Liver (tissue), 9 donors: ENCODE measurements around the gene OR8B12. TPM values are rescaled to one million over a fixed set of nuclear protein-coding genes. Genes with fewer than 3 reads are reported as not detected.

Experiments used
- DNase-seq: peaks from one replicate; pipeline ENCODE4 v3.0.0-alpha.2; 2017; ENCODE audit warnings: low spot score
- H3K27ac ChIP-seq, 2 donors: one replicate each; pipeline ENCODE4 v1.7.0; 2013; ENCODE audit warnings: inconsistent platforms in 2 of 2, low read length in 2 of 2, control low read depth in 1 of 2, low read depth in 1 of 2, mild to moderate bottlenecking in 1 of 2
- H3K27me3 ChIP-seq, 4 donors: one replicate each; pipeline versions ENCODE4 v1.6.1 to v1.7.0; 2013; ENCODE audit warnings: low read length in 3 of 4, inconsistent platforms in 1 of 4, mild to moderate bottlenecking in 1 of 4, moderate library complexity in 1 of 4; ENCODE audit not compliant: control insufficient read depth in 4 of 4, insufficient read depth in 4 of 4
- H3K36me3 ChIP-seq, 4 donors: one replicate each; pipeline versions ENCODE4 v1.6.1 to v1.7.0; 2013; ENCODE audit warnings: low read length in 3 of 4, mild to moderate bottlenecking in 3 of 4, low read depth in 1 of 4, moderate library complexity in 1 of 4; ENCODE audit not compliant: control insufficient read depth in 4 of 4, insufficient read depth in 3 of 4
- H3K4me1 ChIP-seq, 4 donors: one replicate each; pipeline versions ENCODE4 v1.6.1 to v1.7.0; 2013; ENCODE audit warnings: low read length in 3 of 4, mild to moderate bottlenecking in 3 of 4, moderate library complexity in 1 of 4; ENCODE audit not compliant: control insufficient read depth in 4 of 4, insufficient read depth in 4 of 4
- H3K4me3 ChIP-seq, 3 donors: one replicate each; pipeline versions ENCODE4 v1.6.1 to v1.7.0; 2013; ENCODE audit warnings: low read length in 3 of 3, control low read depth in 1 of 3, low read depth in 1 of 3, mild to moderate bottlenecking in 1 of 3
- H3K9ac ChIP-seq, 2 donors: one replicate each; pipeline ENCODE4 v1.7.0; 2013; ENCODE audit warnings: low read length in 2 of 2, mild to moderate bottlenecking in 2 of 2, moderate library complexity in 2 of 2, control low read depth in 1 of 2, low read depth in 1 of 2
- H3K9me3 ChIP-seq, 4 donors: one replicate each; pipeline versions ENCODE4 v1.6.1 to v1.7.0; 2013; ENCODE audit warnings: low read length in 3 of 4; ENCODE audit not compliant: control insufficient read depth in 4 of 4
- EGR1 ChIP-seq, 2 donors: IDR thresholded peaks; 2 replicates each; pipeline ENCODE4 v1.6.1; 2016 to 2018; ENCODE audit warnings: antibody characterized with exemption in 2 of 2, low read depth in 2 of 2
- FOXA1 ChIP-seq: IDR thresholded peaks from 2 replicates; pipeline ENCODE4 v1.6.1; 2016; ENCODE audit warnings: antibody characterized with exemption
- FOXA2 ChIP-seq: IDR thresholded peaks from 2 replicates; pipeline ENCODE4 v1.6.1; 2016; ENCODE audit warnings: antibody characterized with exemption
- GABPA ChIP-seq, 2 donors: IDR thresholded peaks in 1 of 2; conservative IDR thresholded peaks in 1 of 2; 2 replicates each; pipeline ENCODE4 v1.6.1; 2016; ENCODE audit warnings: antibody characterized with exemption in 2 of 2, mild to moderate bottlenecking in 1 of 2, moderate library complexity in 1 of 2
- HNF4A ChIP-seq, 2 donors: conservative IDR thresholded peaks; 2 replicates each; pipeline ENCODE4 v1.6.1; 2016; ENCODE audit warnings: antibody characterized with exemption in 2 of 2, mild to moderate bottlenecking in 2 of 2
- HNF4G ChIP-seq: IDR thresholded peaks from 2 replicates; pipeline ENCODE4 v1.6.1; 2016; ENCODE audit warnings: antibody characterized with exemption
- NR2F2 ChIP-seq: IDR thresholded peaks from 2 replicates; pipeline ENCODE4 v1.6.1; 2016; ENCODE audit warnings: antibody characterized with exemption
- RAD21 ChIP-seq, 2 donors: IDR thresholded peaks; 2 replicates each; pipeline ENCODE4 v1.6.1; 2016; ENCODE audit warnings: antibody characterized with exemption in 2 of 2, mild to moderate bottlenecking in 2 of 2
- RXRA ChIP-seq, 2 donors: IDR thresholded peaks; 2 replicates each; pipeline ENCODE4 v1.6.1; 2017 to 2018; ENCODE audit warnings: antibody characterized with exemption in 2 of 2, mild to moderate bottlenecking in 1 of 2
- SP1 ChIP-seq: IDR thresholded peaks from 2 replicates; pipeline ENCODE4 v1.6.1; 2018; ENCODE audit warnings: antibody characterized with exemption, mild to moderate bottlenecking
- TAF1 ChIP-seq: conservative IDR thresholded peaks from 2 replicates; pipeline ENCODE4 v1.6.1; 2016; ENCODE audit warnings: antibody characterized with exemption, mild to moderate bottlenecking
- YY1 ChIP-seq: IDR thresholded peaks from 2 replicates; pipeline ENCODE4 v1.6.1; 2016; ENCODE audit warnings: antibody characterized with exemption, mild to moderate bottlenecking
- WGBS: extraction: QIAGEN DNeasy Blood & Tissue Kit; methylation state at CpG from one replicate; pipeline ENCODE4 v1.1.7; 2013; 5-methylcytosine and 5-hydroxymethylcytosine counted together
- polyA plus RNA-seq, 2 donors: library from polyadenylated mRNA; stranded (reverse) in 1 of 2; unstranded in 1 of 2; fragments of 200-250 nt in 1 of 2; fragments of >200 nt in 1 of 2; fragmentation: Nextera tagmentation in 1 of 2; extraction: Ambion mirVana in 1 of 2; gene quantifications; one replicate each; pipeline versions ENCODE4 v1.2.1 to v1.2.3, GENCODE V29; 2013 to 2015
- total RNA-seq, 2 donors: library from RNA; depleted of rRNA; stranded (reverse); fragments of >200 nt; gene quantifications; one replicate each; pipeline ENCODE4 v1.2.3, GENCODE V29; 2014
- TF ChIP-seq, protein P1 (sequence below): IDR thresholded peaks from 2 replicates; pipeline ENCODE4 v1.6.1; 2016; ENCODE audit warnings: antibody characterized with exemption
- TF ChIP-seq, protein P2 (sequence below): IDR thresholded peaks from 2 replicates; pipeline ENCODE4 v1.6.1; 2016; ENCODE audit warnings: antibody characterized with exemption
- TF ChIP-seq, protein P3 (sequence below): IDR thresholded peaks from 2 replicates; pipeline ENCODE4 v1.6.1; 2016; ENCODE audit warnings: antibody characterized with exemption, mild to moderate bottlenecking
- TF ChIP-seq, protein P4 (sequence below): IDR thresholded peaks from 2 replicates; pipeline ENCODE4 v1.6.1; 2016; ENCODE audit warnings: antibody characterized with exemption
- TF ChIP-seq, protein P5 (sequence below): fragments of 150-350 bp; IDR thresholded peaks from 2 replicates; pipeline ENCODE4 v1.5.1; 2017; ENCODE audit warnings: improper control_type of control experiment, low read depth, low read length; ENCODE audit not compliant: missing input control
- donor health status: healthy.
- donor health status: healthy.
- donor health status: healthy.
- donor health status: healthy.
- donor health status: healthy.

Gene OR8B12
- total and polyA plus RNA-seq, 4 donors, result not detected

DNA sequence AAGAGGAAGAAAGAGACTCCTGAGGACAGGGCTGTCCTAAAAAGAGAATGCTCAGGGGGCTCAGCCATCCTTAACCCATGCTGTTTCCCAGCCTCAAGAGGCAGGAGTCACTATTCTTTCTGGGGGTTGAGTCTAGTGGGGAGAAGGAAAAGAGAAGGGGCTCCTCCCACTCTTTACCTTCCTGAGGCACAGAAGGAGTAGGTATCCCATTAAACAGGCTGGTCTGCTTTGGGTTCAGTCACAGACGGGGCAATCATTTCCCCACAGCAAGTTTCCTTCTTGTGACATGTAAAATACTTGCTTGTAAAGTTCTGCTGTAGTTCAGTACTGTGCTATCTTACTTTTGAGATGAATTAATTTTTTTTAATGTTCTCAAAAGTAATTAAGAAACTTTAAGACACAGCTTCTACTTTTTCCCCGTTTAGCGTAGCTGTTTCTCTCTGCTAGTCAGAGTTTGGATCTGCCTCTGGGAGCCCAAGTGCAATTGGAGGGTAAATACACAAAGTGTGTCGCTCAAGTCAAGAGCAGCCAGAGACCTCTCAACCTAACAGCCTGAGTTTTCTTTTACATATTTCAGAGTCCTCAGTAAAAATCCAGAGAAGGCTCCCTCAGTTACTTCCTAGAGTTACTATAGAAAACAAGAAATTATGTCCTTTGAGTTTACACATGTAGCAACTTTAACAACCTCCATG lies 41.4 kb upstream of the OR8B12 start:
- DNase-seq, result no peak
- Histone ChIP-seq H3K4me1 (no peaks in the 10 kb centered on the region), H3K27ac (no peak overlapping the region), H3K27me3 (no peaks in the 10 kb centered on the region), H3K4me3 (no peak overlapping the region), H3K36me3 (no peaks in the 10 kb centered on the region), H3K9ac (no peak overlapping the region), H3K9me3 (no peaks in the 10 kb centered on the region)
- 50% methylated on average over 4 of the region's 4 CpGs for WGBS
- TF ChIP-seq YY1 (no peak), GABPA (IDR thresholded peaks at IDR 0.05 in 1 of 2, conservative IDR thresholded peaks at IDR 0.05 in 1 of 2) (no peak), FOXA2 (no peak), RAD21 (IDR thresholded peaks at IDR 0.05) (no peak), NR2F2 (no peak), RXRA (IDR thresholded peaks at IDR 0.05) (no peak), HNF4A (conservative IDR thresholded peaks at IDR 0.05) (no peak), EGR1 (IDR thresholded peaks at IDR 0.05; ENCODE audit: low read depth in 2 of 2) (no peak), FOXA1 (no peak), SP1 (no peak), HNF4G (no peak), TAF1 (no peak)
- TF ChIP-seq, protein P1, sequence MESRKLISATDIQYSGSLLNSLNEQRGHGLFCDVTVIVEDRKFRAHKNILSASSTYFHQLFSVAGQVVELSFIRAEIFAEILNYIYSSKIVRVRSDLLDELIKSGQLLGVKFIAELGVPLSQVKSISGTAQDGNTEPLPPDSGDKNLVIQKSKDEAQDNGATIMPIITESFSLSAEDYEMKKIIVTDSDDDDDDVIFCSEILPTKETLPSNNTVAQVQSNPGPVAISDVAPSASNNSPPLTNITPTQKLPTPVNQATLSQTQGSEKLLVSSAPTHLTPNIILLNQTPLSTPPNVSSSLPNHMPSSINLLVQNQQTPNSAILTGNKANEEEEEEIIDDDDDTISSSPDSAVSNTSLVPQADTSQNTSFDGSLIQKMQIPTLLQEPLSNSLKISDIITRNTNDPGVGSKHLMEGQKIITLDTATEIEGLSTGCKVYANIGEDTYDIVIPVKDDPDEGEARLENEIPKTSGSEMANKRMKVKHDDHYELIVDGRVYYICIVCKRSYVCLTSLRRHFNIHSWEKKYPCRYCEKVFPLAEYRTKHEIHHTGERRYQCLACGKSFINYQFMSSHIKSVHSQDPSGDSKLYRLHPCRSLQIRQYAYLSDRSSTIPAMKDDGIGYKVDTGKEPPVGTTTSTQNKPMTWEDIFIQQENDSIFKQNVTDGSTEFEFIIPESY, result no peak
- TF ChIP-seq, protein P2, sequence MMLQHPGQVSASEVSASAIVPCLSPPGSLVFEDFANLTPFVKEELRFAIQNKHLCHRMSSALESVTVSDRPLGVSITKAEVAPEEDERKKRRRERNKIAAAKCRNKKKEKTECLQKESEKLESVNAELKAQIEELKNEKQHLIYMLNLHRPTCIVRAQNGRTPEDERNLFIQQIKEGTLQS, result no peak
- TF ChIP-seq, protein P3, sequence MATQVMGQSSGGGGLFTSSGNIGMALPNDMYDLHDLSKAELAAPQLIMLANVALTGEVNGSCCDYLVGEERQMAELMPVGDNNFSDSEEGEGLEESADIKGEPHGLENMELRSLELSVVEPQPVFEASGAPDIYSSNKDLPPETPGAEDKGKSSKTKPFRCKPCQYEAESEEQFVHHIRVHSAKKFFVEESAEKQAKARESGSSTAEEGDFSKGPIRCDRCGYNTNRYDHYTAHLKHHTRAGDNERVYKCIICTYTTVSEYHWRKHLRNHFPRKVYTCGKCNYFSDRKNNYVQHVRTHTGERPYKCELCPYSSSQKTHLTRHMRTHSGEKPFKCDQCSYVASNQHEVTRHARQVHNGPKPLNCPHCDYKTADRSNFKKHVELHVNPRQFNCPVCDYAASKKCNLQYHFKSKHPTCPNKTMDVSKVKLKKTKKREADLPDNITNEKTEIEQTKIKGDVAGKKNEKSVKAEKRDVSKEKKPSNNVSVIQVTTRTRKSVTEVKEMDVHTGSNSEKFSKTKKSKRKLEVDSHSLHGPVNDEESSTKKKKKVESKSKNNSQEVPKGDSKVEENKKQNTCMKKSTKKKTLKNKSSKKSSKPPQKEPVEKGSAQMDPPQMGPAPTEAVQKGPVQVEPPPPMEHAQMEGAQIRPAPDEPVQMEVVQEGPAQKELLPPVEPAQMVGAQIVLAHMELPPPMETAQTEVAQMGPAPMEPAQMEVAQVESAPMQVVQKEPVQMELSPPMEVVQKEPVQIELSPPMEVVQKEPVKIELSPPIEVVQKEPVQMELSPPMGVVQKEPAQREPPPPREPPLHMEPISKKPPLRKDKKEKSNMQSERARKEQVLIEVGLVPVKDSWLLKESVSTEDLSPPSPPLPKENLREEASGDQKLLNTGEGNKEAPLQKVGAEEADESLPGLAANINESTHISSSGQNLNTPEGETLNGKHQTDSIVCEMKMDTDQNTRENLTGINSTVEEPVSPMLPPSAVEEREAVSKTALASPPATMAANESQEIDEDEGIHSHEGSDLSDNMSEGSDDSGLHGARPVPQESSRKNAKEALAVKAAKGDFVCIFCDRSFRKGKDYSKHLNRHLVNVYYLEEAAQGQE, result no peak
- TF ChIP-seq, protein P4, sequence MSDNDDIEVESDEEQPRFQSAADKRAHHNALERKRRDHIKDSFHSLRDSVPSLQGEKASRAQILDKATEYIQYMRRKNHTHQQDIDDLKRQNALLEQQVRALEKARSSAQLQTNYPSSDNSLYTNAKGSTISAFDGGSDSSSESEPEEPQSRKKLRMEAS, result no peak
- TF ChIP-seq, protein P5, sequence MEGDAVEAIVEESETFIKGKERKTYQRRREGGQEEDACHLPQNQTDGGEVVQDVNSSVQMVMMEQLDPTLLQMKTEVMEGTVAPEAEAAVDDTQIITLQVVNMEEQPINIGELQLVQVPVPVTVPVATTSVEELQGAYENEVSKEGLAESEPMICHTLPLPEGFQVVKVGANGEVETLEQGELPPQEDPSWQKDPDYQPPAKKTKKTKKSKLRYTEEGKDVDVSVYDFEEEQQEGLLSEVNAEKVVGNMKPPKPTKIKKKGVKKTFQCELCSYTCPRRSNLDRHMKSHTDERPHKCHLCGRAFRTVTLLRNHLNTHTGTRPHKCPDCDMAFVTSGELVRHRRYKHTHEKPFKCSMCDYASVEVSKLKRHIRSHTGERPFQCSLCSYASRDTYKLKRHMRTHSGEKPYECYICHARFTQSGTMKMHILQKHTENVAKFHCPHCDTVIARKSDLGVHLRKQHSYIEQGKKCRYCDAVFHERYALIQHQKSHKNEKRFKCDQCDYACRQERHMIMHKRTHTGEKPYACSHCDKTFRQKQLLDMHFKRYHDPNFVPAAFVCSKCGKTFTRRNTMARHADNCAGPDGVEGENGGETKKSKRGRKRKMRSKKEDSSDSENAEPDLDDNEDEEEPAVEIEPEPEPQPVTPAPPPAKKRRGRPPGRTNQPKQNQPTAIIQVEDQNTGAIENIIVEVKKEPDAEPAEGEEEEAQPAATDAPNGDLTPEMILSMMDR, result no peak
